Measurements from ENCODE around the gene ACACB. TPM values are rescaled to one million over a fixed set of nuclear protein-coding genes. Genes with fewer than 3 reads are reported as not detected.

Gene ACACB
- total RNA-seq (10 to 100 TPM; 14.8 to 16.8 TPM), polyA plus RNA-seq (ENCODE audit: insufficient read length in 6 of 6) (10 to 100 TPM; 12.5 to 21.3 (median 15.7) TPM)
- long read RNA-seq, donor 1, partial matches to known transcripts: 0 of 1 reads
- long read RNA-seq, donor 1, other reads (novel, unspliced or antisense): 0 of 1 reads
- long read RNA-seq, donor 2, partial matches to known transcripts: 5 of 5 reads
- long read RNA-seq, donor 2, other reads (novel, unspliced or antisense): 0 of 5 reads
- long read RNA-seq, donor 3: 0 reads
- long read RNA-seq, donor 4, partial matches to known transcripts: 1 of 2 reads
- long read RNA-seq, donor 4, other reads (novel, unspliced or antisense): 1 of 2 reads
- long read RNA-seq, donor 5: 0 reads
- long read RNA-seq, donor 6: 0 reads
- long read RNA-seq, donor 7: 0 reads
- long read RNA-seq, donor 8, partial matches to known transcripts: 0 of 1 reads
- long read RNA-seq, donor 8, other reads (novel, unspliced or antisense): 0 of 1 reads
- long read RNA-seq, donor 9: 0 reads
- long read RNA-seq, donor 10, partial matches to known transcripts: 1 of 4 reads
- long read RNA-seq, donor 10, other reads (novel, unspliced or antisense): 3 of 4 reads
- long read RNA-seq, donor 11: 0 reads
- long read RNA-seq, donor 12: 0 reads

DNA sequence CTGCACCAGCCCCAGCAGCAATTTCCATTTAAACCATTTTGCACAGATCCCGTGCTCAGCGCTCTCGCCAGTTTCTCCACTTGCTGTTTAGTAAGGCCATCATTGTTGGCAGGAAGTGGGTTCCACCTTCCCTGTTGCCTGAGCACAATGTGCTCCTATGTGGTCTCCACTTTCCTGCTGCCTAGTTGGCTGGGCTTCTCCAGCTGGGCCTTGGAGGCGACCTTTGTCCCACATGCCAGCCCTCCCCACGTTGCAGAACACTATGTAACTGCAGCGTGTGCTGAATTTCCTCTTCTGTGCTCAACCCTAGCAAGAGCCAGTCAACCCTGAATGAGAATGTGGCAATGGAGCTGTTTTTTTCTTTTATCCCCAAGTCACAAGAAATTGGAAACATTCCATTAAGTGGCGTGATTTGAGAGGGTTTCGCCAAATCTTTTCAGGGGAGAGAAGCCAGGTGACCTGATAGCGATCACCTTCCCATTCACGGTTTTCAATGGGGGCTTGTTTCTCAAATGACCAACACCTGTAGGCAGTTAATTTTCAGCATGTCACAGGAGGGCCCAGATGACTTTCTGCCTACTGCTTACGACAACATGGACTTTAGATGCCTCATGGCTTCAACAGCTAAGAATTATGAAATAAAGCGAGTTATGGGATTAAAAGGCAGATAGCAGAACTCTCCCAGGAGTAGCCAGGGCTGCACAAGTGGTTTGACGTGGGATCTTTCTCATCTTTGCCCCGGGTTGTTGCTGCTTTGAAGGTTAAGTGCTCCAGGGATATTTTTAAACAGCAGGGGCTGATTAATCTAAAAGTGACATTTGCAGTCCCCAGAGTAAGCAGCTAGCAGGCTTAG, at the start of gene ACACB:
Gene ACACB, plus strand, starts transcription at position 830 of the 853 bp plus-strand sequence. CDS start 22,819 bp downstream, outside the sequence.
- peaks cover 5 to 22% of the 10 kb centered on the region in 2 donors for H3K4me1 ChIP-seq
- no peaks in the 10 kb centered on the region for H3K36me3 ChIP-seq
- ATAC-seq (no peak), DNase-seq (peak in 1 of 4 donors; percentile 52)
- intact Hi-C loops (cut with DNase I): loop anchor here in 1 of 2 donors (10.0 kb wide), 1 partner anchor 269 kb away; no protein-coding TSS in a partner anchor
- peak within 1 kb of the TSS; percentile 44 to 63 for H3K27ac ChIP-seq
- no peaks in the 10 kb centered on the region for H3K27me3 ChIP-seq
- no peak within 1 kb of the TSS for H3K4me3 ChIP-seq
- H3K9me3 ChIP-seq: no peaks in the 10 kb centered on the region
- TF ChIP-seq, protein P1, sequence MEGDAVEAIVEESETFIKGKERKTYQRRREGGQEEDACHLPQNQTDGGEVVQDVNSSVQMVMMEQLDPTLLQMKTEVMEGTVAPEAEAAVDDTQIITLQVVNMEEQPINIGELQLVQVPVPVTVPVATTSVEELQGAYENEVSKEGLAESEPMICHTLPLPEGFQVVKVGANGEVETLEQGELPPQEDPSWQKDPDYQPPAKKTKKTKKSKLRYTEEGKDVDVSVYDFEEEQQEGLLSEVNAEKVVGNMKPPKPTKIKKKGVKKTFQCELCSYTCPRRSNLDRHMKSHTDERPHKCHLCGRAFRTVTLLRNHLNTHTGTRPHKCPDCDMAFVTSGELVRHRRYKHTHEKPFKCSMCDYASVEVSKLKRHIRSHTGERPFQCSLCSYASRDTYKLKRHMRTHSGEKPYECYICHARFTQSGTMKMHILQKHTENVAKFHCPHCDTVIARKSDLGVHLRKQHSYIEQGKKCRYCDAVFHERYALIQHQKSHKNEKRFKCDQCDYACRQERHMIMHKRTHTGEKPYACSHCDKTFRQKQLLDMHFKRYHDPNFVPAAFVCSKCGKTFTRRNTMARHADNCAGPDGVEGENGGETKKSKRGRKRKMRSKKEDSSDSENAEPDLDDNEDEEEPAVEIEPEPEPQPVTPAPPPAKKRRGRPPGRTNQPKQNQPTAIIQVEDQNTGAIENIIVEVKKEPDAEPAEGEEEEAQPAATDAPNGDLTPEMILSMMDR (IDR thresholded peaks at IDR 0.05): no peak

DNA sequence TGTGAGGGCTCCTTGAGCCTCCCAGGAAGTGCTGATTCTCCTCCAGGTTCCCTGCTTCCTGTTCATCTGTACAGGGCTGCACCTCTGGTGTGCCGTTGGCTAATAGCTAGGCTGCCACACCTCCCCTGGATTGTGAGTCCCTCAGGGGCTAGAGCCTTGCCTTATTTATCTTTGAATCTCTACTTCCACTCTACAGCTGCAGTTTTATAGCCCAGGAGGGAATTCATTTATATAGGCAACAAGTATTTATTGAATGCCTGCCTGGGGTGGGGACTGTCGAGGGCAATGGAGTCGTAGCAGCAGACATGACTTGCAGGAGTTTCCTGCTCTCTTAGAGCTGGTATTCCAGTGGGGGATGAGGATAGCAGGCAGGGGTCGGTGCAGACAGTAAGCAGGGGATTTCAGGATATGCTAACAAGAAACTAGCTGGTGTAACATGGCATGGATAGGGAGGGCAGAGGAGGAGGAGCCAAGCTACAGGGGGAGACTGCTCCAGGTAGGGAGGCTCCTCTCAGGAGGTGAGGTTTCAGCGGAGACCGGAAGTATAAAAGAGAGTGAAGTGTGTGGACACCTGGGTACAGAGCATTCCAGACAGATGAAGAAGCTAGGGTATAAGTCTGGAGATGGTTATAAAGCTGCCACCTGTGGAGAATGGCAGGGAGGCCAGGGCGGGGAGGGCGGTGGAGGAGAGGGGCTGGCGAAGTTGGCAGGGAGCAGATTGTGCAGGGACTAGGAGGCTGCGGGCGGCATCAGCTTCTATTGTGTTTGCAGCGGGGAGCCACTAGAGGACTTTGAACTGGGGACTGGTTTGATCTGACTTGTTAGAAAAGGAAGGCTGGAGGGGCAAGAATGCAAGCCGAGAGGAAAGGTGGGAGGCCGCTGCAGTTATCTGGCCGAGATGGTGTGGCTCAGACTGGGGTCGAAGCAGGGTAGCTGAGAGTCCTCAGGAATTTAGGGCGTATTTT, 46.8 kb upstream of the ACACB start:
- Histone ChIP-seq H3K4me3 (no peak overlapping the region), H3K9me3 (no peaks in the 10 kb centered on the region), H3K4me1 (no peaks in the 10 kb centered on the region), H3K36me3 (peaks cover 0 to 70% of the 10 kb centered on the region in 2 donors), H3K27me3 (no peaks in the 10 kb centered on the region), H3K27ac (no peak overlapping the region)
- no peak for DNase-seq
- intact Hi-C loops (cut with DNase I): no loop called here
- no peak for ATAC-seq
- TF ChIP-seq, protein P1 (IDR thresholded peaks at IDR 0.05): no peak

DNA sequence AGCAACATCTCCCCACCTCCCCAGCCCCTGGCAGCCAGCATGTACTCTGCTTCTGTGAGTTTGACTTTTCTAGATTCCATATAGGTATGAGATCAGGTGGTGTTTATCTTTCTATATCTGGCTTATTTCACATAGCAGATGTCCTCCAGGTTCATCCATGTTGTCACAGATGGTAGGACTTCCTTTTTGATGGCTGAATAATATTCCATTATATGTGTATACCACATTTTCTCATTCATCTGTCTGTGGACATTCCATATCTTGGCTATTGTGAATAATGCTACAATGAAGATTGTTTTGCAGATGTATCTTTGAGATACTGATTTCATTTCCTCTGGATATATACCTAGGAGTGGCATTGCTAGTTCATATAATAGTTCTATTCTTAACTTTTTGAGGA, 41.5 kb upstream of the ACACB start:
- DNase-seq (no peak), ATAC-seq (no peak)
- Histone ChIP-seq H3K4me3 (no peak overlapping the region), H3K27me3 (no peaks in the 10 kb centered on the region), H3K9me3 (peaks cover 0 to 8% of the 10 kb centered on the region in 2 donors), H3K27ac (no peak overlapping the region), H3K4me1 (no peaks in the 10 kb centered on the region), H3K36me3 (peaks cover 0 to 70% of the 10 kb centered on the region in 2 donors)
- intact Hi-C loops (cut with DNase I): no loop called here
- TF ChIP-seq, protein P1 (IDR thresholded peaks at IDR 0.05): no peak

DNA sequence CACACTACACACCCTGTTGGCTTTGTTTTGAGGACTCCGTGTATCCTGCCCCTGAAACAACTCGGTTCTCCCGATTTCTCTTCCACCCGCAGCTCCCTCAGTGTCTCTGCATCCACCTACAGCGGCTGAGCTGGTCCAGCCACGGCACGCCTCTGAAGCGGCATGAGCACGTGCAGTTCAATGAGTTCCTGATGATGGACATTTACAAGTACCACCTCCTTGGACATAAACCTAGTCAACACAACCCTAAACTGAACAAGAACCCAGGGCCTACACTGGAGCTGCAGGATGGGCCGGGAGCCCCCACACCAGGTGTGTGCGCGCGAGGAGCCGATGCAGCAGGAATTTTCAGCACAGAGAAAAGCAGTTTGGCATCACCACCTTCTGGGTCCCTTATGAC, 33.6 kb upstream of the ACACB start:
- peaks cover 0 to 81% of the 10 kb centered on the region in 2 donors for H3K36me3 ChIP-seq
- H3K27me3 ChIP-seq: no peaks in the 10 kb centered on the region
- H3K4me3 ChIP-seq: no peak overlapping the region
- DNase-seq: no peak
- peaks cover 0 to 8% of the 10 kb centered on the region in 2 donors for H3K9me3 ChIP-seq
- no peak overlapping the region for H3K27ac ChIP-seq
- TF ChIP-seq, protein P1 (IDR thresholded peaks at IDR 0.05): no peak
- no peak for ATAC-seq
- intact Hi-C loops (cut with DNase I): no loop called here
- H3K4me1 ChIP-seq: no peaks in the 10 kb centered on the region
